ENCODE data around the gene PAGR1.

- TF ChIP-seq CTCF (IDR thresholded peaks at IDR 0.05; ENCODE audit: low read depth, low read length) (no peak), MAX (IDR thresholded peaks at IDR 0.05; ENCODE audit: low read depth, low read length) (peak; percentile 81), POLR2A (IDR thresholded peaks at IDR 0.05; ENCODE audit: extremely low read depth, insufficient read length) (no peak), MYC (IDR thresholded peaks at IDR 0.05; ENCODE audit: low read depth, low read length) (peak; percentile 75)
Observed at GRCh38 chr16:29813644-29814562, 2.0 kb upstream of the PAGR1 start.
